Mesothelial cell of epicardium (in vitro differentiated cells): ENCODE results near the gene SGMS1. TPM values are rescaled to one million over a fixed set of nuclear protein-coding genes. Genes with fewer than 3 reads are reported as not detected.

ENCODE experiments used
- DNase-seq, 2 experiments: peaks; one replicate each; pipeline ENCODE4 v3.0.0; 2021; ENCODE audit warnings: low spot score in 2 of 2; ENCODE audit not compliant: unreplicated experiment in 2 of 2
- H3K27ac Mint-ChIP-seq: 2 replicates; pipeline ENCODE4 v1.8.0; 2021; ENCODE audit warnings: mixed read lengths
- H3K27me3 Mint-ChIP-seq: 2 replicates; pipeline ENCODE4 v1.8.0; 2021; ENCODE audit warnings: low read depth, mixed read lengths
- H3K36me3 Mint-ChIP-seq: 2 replicates; pipeline ENCODE4 v1.8.0; 2021; ENCODE audit warnings: mixed read lengths
- H3K4me1 Mint-ChIP-seq: 2 replicates; pipeline ENCODE4 v1.8.0; 2021; ENCODE audit warnings: mixed read lengths
- H3K4me3 Mint-ChIP-seq: 2 replicates; pipeline ENCODE4 v1.8.0; 2021; ENCODE audit warnings: mild to moderate bottlenecking, moderate library complexity, mixed read lengths
- H3K9me3 Mint-ChIP-seq: 2 replicates; pipeline ENCODE4 v1.8.0; 2021; ENCODE audit warnings: mixed read lengths
- CTCF ChIP-seq: fragments of 200-600 bp; sonication (generic); IDR thresholded peaks from one replicate; pipeline ENCODE4 v1.5.0; 2021; ENCODE audit warnings: antibody characterized with exemption; ENCODE audit not compliant: unreplicated experiment
- total RNA-seq: library from RNA; stranded (reverse); gene quantifications from 3 replicates; pipeline ENCODE4 v1.2.1, GENCODE V29; 2021

SGMS1 gene
- total RNA-seq, 1 donor from 2014 or later: 14.9 TPM

- Mint-ChIP-seq H3K4me3 (no peak overlapping the region), H3K36me3 (no peaks in the 10 kb centered on the region), H3K27me3 (no peaks in the 10 kb centered on the region), H3K4me1 (peaks cover 24% of the 10 kb centered on the region), H3K27ac (peak overlapping the region; percentile 13), H3K9me3 (no peaks in the 10 kb centered on the region)
- no peak for DNase-seq
- no peak for TF ChIP-seq CTCF
These were observed 67.3 kb downstream of the SGMS1 start for GRCh38 chr10:50556237-50557120.

- DNase-seq: no peak
- Mint-ChIP-seq H3K27me3 (no peaks in the 10 kb centered on the region), H3K27ac (peak overlapping the region; percentile 45), H3K9me3 (no peaks in the 10 kb centered on the region), H3K36me3 (no peaks in the 10 kb centered on the region), H3K4me3 (no peak overlapping the region), H3K4me1 (peaks cover 28% of the 10 kb centered on the region)
- no peak for TF ChIP-seq CTCF
These were observed 68.7 kb downstream of the SGMS1 start for GRCh38 chr10:50554995-50555568.

GRCh38 chr10:50554376-50554994 is 69.3 kb downstream of the SGMS1 start:
- peaks cover 30% of the 10 kb centered on the region for H3K4me1 Mint-ChIP-seq
- no peak for TF ChIP-seq CTCF
- peak overlapping the region; percentile 41 for H3K27ac Mint-ChIP-seq
- DNase-seq: no peak
- no peaks in the 10 kb centered on the region for H3K27me3 Mint-ChIP-seq
- no peaks in the 10 kb centered on the region for H3K9me3 Mint-ChIP-seq
- H3K4me3 Mint-ChIP-seq: no peak overlapping the region
- no peaks in the 10 kb centered on the region for H3K36me3 Mint-ChIP-seq

GRCh38 chr10:50552771-50553535 is 70.8 kb downstream of the SGMS1 start:
- Mint-ChIP-seq H3K4me3 (no peak overlapping the region), H3K27ac (no peak overlapping the region), H3K9me3 (peaks cover 13% of the 10 kb centered on the region), H3K27me3 (no peaks in the 10 kb centered on the region), H3K36me3 (peaks cover under 1% of the 10 kb centered on the region), H3K4me1 (peaks cover 30% of the 10 kb centered on the region)
- DNase-seq: no peak
- TF ChIP-seq CTCF: no peak

- Mint-ChIP-seq H3K4me1 (peaks cover 30% of the 10 kb centered on the region), H3K27ac (no peak overlapping the region), H3K27me3 (no peaks in the 10 kb centered on the region), H3K9me3 (peaks cover 20% of the 10 kb centered on the region), H3K36me3 (peaks cover 7% of the 10 kb centered on the region), H3K4me3 (no peak overlapping the region)
- no peak for TF ChIP-seq CTCF
- DNase-seq: no peak
These were observed 71.4 kb downstream of the SGMS1 start for GRCh38 chr10:50552308-50552707.
